ENCODE data around the gene PTGR1.

The PTGR1 gene

GRCh38 chr9:111586378-111586777 is 13.1 kb downstream of the PTGR1 start:
- no peak for TF ChIP-seq POLR2AphosphoS5 (IDR thresholded peaks at IDR 0.05; ENCODE audit: low read depth, low read length)
- TF ChIP-seq FOXP2 (optimal IDR thresholded peaks at IDR 0.05; ENCODE audit: borderline replicate concordance, extremely low read depth, extremely low read length, insufficient read depth) = no peak

GRCh38 chr9:111582888-111583287 is 16.6 kb downstream of the PTGR1 start:
- TF ChIP-seq POLR2AphosphoS5 (IDR thresholded peaks at IDR 0.05; ENCODE audit: low read depth, low read length) = no peak
- no peak for TF ChIP-seq TAF1 (IDR thresholded peaks at IDR 0.05; ENCODE audit: borderline replicate concordance, insufficient read depth, low read length)
- TF ChIP-seq FOXP2 (optimal IDR thresholded peaks at IDR 0.05; ENCODE audit: borderline replicate concordance, extremely low read depth, extremely low read length, insufficient read depth) = no peak
- TF ChIP-seq SIN3A (IDR thresholded peaks at IDR 0.05; ENCODE audit: borderline replicate concordance, insufficient read depth, low read length) = no peak
- no peak for TF ChIP-seq REST (IDR thresholded peaks at IDR 0.05; ENCODE audit: insufficient read depth in 1 of 2, low read depth in 2 of 2, low read length in 2 of 2)

- TF ChIP-seq SIN3A (IDR thresholded peaks at IDR 0.05; ENCODE audit: borderline replicate concordance, insufficient read depth, low read length) (no peak), POLR2AphosphoS5 (IDR thresholded peaks at IDR 0.05; ENCODE audit: low read depth, low read length) (no peak), FOXP2 (optimal IDR thresholded peaks at IDR 0.05; ENCODE audit: borderline replicate concordance, extremely low read depth, extremely low read length, insufficient read depth) (no peak), TAF1 (IDR thresholded peaks at IDR 0.05; ENCODE audit: borderline replicate concordance, insufficient read depth, low read length) (no peak), REST (IDR thresholded peaks at IDR 0.05; ENCODE audit: insufficient read depth in 1 of 2, low read depth in 2 of 2, low read length in 2 of 2) (no peak)
These were observed 26.4 kb downstream of the PTGR1 start for GRCh38 chr9:111572950-111573604.

- no peak for TF ChIP-seq FOXP2 (optimal IDR thresholded peaks at IDR 0.05; ENCODE audit: borderline replicate concordance, extremely low read depth, extremely low read length, insufficient read depth)
- no peak for TF ChIP-seq POLR2AphosphoS5 (IDR thresholded peaks at IDR 0.05; ENCODE audit: low read depth, low read length)
- TF ChIP-seq REST (IDR thresholded peaks at IDR 0.05; ENCODE audit: insufficient read depth in 1 of 2, low read depth in 2 of 2, low read length in 2 of 2) = no peak
- TF ChIP-seq TAF1 (IDR thresholded peaks at IDR 0.05; ENCODE audit: borderline replicate concordance, insufficient read depth, low read length) = no peak
- no peak for TF ChIP-seq SIN3A (IDR thresholded peaks at IDR 0.05; ENCODE audit: borderline replicate concordance, insufficient read depth, low read length)
These were observed 33.2 kb downstream of the PTGR1 start for GRCh38 chr9:111566234-111566633.

- TF ChIP-seq REST (IDR thresholded peaks at IDR 0.05; ENCODE audit: insufficient read depth in 1 of 2, low read depth in 2 of 2, low read length in 2 of 2) = no peak
- no peak for TF ChIP-seq TAF1 (IDR thresholded peaks at IDR 0.05; ENCODE audit: borderline replicate concordance, insufficient read depth, low read length)
- TF ChIP-seq FOXP2 (optimal IDR thresholded peaks at IDR 0.05; ENCODE audit: borderline replicate concordance, extremely low read depth, extremely low read length, insufficient read depth) = no peak
- no peak for TF ChIP-seq POLR2AphosphoS5 (IDR thresholded peaks at IDR 0.05; ENCODE audit: low read depth, low read length)
- TF ChIP-seq SIN3A (IDR thresholded peaks at IDR 0.05; ENCODE audit: borderline replicate concordance, insufficient read depth, low read length) = no peak
These were observed 38.2 kb downstream of the PTGR1 start for GRCh38 chr9:111561165-111561719.
